Measurements from ENCODE around the gene ZNF322.
A peak's percentile ranks its signal among the peaks of the same experiment; 100 is the strongest.
"Not testable (repeated sequence)": the region's sequence is repeated elsewhere in the genome, so short reads cannot be mapped to it uniquely, and the experiment has no call there.

Gene ZNF322, protein sequence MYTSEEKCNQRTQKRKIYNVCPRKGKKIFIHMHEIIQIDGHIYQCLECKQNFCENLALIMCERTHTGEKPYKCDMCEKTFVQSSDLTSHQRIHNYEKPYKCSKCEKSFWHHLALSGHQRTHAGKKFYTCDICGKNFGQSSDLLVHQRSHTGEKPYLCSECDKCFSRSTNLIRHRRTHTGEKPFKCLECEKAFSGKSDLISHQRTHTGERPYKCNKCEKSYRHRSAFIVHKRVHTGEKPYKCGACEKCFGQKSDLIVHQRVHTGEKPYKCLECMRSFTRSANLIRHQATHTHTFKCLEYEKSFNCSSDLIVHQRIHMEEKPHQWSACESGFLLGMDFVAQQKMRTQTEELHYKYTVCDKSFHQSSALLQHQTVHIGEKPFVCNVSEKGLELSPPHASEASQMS

DNA sequence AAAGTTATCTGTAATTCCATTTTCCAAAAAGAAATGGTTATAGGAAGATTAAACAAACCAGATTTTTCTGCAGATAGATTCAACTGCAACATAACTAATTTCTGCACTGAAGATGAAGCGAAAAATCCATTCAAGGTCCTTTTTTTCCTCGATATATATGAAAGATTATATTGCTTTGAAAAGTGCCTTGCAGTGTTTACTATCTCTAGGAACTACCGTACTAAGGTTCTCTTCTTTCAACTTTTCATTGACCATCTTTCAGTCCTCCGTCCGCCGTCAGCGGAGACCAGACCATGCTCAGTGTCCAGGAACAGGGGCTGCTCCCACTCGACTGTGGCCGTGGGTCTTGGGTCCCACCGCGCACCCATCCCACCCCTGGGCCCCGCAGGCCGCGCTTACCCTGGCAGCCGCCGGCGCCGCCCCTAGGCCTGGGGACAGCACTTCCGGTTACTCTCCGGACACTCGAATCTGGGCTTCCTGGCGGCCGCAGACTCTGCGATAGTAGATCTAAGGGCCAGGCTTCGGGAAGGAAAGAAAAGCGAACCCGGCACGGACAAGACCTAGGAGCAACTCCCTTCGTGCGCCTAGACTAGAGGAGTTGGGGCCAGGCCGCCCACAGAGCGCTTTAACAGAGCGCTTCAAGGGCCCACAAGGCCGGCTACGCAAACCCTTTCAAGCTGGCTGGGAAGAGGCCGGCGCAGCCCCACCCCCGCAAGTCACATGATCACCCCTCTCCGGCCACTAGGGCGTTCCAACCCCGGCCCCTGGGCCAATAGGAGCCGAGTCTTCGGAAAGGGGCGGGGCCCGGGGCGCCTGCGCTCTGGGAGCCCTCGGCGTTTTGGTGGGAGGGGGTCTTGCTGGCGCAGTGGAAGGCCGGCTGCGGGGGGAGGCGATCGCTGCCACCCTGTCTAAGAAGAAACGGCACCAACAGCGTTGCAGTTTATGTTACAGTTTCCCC is at the start of gene ZNF322:
Gene ZNF322, minus strand, starts transcription at position 705 of the 958 bp plus-strand sequence. CDS start 21,193 bp downstream, outside the sequence.
- peak; percentile 93 for DNase-seq (ENCODE audit: low spot score)

DNA sequence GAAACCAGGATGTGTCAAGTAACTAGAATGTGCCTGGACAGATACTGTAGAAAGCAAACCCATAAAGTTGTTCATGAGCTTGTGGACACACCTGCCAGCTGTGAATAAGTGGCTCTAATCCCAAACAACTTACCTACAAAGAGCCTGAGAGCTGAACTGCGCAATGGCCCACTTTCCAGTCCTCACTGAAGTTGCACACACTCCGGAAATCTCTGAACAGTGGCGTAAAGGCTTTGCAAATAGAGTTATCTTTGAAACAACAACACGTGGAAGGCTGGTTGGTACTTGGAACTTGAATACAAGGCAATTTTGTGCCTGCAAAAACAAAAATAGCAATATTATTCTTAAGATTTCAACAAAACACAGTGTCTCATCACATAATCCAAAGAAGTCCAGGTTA is 46.2 kb upstream of the ZNF322 start:
- DNase-seq (ENCODE audit: low spot score): not testable (repeated sequence)

DNA sequence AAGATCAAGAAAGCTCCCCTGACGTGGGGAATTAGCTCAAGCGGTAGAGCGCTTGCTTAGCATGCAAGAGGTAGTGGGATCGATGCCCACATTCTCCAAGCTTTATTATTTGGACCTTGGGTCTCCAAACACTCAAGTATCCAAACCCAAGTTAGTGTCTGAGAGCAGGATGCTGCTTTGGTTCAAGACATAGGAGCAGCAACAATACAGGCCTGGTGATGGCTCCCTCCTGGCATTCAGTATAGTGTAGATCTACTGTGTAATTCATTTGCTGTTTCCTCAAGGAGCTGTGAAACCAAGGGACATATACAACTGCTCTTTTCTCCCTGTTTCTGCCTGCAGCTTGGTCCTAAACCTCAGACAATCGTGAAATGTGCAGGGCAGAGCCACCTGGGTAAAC is 45.8 kb upstream of the ZNF322 start:
- not testable (repeated sequence) for DNase-seq (ENCODE audit: low spot score)

DNA sequence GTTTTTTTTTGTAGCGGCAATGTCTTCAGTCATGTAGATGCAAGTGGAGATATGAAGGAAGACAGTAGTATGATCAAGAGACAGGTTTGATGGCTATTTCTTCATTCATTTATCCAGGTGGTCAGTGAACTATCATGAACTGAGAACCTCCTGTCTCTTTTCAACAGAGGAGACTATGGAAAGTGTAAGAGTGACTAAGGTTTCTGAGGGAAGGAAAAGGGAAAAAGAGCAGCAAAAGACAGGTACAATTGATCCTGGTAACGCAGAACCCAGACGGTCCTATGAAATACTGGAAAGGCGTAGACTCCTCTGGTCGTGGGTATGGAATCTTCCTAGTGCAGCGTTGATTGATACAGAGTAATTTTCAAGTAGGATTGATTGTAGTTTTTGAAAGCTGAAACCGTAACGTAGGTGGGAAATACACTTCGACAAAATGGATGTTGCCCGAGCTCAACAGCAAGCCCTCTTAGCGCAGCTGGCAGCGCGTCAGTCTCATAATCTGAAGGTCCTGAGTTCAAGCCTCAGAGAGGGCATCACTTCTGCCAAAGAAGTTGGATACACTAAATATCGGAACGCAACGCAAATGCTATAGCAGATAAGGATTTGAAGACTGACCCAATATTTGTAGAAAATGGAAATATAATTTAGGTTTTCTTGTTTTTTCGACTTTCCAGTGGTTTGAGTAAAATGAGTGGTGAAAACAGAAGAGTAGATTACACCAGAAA is 41.6 kb upstream of the ZNF322 start:
- DNase-seq (ENCODE audit: low spot score): not testable (repeated sequence)

DNA sequence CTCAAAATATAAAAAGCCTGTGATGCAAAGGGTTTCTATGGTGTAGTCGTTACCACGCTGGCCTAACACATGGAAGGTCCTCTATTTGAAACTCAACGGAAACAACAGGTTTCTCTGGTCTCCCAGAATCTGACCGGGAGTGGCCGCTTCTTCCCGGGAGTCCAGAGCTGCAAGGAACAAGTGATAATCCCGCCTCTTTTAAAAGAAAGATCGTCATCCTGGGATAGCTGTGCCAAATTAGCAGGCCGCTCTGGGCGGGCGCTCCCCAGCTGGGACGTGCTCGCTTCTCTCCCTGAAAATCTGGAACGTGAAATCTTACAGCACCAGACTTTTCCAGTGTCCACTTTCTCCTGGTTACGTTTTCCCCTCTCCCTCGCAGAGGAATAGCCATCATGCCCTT is 38.0 kb upstream of the ZNF322 start:
- not testable (repeated sequence) for DNase-seq (ENCODE audit: low spot score)

DNA sequence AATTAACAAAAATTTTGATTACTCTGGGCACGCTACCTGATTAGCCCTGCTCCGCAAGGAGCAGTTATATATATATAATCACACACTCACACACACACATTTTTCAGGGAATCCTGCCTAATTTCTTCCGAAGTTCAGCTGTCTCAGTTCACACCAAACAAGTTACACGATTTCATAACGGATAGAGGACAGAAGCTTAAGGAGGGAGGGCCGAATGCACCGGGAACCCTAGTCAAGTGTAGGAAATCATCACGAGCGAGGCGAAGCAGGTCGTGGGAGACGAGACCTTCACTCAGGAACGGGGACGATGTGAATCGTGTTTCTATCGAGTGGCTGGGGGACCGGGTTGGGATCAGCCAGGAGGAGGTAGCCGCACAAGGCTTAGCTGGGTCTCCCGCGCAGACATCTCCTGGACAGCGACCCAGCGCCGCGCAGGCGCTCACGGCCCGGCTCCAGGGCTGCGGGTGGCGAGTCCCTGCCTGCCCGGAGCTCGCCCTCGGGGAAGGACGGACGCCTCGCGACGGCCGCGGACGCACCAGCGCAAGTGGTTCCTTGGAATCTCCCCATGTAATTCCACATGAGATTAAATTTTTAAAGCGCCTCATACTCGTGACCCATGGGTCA is 29.9 kb upstream of the ZNF322 start:
- not testable (repeated sequence) for DNase-seq (ENCODE audit: low spot score)

DNA sequence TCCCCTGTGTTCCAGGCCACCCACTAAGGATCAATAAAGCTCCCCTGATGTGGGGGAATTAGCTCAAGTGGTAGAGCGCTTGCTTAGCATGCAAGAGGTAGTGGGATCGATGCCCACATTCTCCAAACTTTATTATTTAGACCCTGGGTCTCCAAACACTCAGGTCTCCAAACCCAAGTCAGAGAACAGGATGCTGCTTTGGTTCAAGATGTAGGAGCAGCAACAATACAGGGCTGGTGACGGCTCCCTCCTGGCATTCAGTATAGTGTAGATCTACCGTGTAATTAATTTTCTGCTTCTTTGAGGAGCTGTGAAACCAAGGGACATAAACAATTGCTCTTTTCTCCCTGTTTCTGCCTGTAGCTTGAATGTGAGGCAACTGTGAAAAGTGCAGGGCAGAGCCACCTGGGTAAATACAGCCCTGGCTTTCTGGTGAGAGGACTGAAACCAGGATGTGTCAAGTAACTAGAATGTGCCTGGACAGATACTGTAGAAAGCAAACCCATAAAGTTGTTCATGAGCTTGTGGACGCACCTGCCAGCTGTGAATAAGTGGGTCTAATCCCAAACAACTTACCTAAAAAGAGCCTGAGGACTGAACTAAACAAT is 23.0 kb upstream of the ZNF322 start:
- DNase-seq (ENCODE audit: low spot score): not testable (repeated sequence)

DNA sequence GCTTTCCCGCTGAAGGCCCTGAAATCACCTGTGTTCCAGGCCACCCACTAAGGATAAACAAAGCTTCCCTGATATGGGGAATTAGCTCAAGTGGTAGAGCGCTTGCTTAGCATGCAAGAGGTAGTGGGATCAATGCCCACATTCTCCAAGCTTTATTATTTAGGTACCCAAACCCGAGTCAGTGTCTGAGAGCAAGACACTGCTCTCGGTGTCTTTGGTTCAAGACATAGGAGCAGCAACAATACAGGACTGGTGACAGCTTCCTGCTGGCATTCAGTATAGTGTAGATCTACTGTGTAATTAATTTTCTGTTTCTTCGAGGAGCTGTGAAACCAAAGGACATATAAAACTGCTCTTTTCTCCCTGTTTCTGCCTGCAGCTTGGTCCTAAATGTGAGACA is 13.7 kb upstream of the ZNF322 start:
- not testable (repeated sequence) for DNase-seq (ENCODE audit: low spot score)

DNA sequence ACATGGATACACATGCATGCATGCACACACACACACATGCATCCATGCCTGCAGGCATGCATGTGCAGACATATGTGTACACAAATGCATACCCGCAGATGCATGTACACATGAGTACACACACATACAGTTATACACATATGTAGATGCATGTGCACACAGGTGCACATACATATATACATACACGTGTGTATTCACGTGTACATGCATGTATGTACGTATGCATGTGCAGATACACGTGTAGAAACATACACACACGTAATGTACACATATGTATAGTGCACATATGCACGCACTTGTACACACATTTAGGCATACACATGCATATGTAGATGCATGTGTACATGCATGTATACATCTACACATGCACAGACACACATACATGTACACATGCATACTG is 11.0 kb upstream of the ZNF322 start:
- not testable (repeated sequence) for DNase-seq (ENCODE audit: low spot score)

DNA sequence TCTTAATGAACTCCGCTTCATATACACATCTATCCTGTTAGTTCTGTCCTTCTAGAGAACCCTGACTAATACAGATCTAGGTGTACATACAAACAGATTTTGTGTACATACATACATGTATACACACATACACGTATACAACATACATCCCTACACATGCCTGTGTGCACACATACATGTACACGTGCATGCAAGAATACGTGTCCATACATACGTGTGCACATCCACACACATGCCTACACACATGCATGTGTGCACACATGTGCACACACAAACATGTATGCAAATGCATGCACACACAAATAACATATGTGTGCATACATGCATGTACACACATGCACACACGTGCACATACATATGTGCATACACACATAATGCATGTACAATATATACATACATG is 10.5 kb upstream of the ZNF322 start:
- DNase-seq (ENCODE audit: low spot score): not testable (repeated sequence)

DNA sequence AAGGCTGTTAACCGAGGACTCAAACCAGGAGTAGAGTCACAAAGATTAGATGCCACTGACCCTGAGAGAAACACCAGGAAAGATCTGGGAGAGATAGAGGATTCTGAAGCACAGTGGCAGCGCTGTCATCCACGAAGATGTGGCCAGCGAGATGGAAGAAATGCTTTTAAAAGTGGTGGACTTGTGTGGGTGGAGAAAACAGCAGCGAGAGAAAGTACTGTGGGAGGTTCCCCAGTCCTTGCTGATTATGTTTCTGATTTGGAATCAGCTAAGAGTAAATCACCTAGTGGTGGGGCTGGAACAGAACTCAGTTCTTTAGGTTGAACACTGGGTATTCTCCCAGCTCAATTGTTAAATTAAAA is 435 bp upstream of the ZNF322 start:
- DNase-seq (ENCODE audit: low spot score): no peak

DNA sequence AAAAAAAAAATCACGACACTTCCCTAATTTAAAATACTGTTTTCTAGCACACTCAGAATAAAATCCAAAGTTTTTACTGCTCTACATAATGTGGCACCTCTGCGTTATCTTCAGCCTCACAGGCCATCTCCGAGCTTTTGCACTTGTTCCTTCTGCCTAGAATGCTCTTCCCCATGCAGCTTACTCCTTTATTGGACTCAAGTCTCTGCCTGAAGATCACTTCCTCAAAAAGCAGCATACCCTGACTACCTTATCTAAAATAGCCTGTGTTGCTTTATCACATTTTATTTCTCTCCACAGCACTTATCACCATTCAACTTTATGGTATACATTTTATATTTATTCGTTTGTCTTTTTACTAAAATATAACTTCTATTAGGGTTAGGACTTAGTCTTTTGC is 2.3 kb downstream of the ZNF322 start:
- DNase-seq (ENCODE audit: low spot score): no peak

DNA sequence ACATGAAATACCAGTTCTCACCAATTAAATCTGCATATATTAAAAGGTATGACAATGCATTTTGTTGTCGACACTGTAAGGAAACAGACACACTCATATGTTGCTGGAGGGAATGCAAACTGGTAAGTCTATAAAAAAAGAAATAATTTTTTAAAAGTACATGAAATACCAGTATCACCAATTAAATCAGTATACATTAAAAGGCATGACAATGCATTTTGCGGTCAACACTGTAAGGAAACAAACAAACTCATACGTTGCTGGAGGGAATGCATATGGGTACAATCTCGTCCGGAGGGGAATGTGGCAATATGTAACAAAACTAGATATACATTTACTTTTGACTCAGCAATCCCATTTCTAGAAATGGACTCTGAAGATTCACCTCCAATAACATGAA is 6.5 kb downstream of the ZNF322 start:
- DNase-seq (ENCODE audit: low spot score): no peak

DNA sequence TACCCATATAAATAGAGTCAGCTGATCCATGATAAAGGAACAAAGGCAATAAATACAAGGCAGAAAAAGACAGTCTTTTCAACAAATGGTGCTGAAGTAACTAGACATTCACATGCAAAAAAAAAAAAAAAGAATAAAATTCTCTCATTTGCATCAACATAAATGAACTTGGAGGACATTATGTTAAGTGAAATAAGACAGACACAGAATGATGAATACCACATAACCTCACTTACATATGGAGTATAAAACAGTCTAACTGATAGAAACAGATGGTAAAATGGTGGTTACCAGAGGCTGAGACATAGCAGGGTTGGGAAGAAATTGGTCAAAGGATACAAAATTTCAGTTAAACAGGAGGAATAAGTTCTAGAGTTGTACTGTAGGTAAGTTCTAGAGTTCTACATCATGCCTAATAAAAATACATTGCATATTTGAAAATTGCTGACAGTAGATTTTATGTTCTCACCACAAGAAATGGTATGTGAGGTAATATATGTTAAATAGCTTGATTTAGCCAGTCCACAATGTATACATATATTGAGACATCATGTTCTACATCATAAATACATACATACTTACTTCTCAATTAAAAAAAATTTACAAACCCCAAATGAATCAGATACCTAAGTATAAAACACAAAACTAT is 8.3 kb downstream of the ZNF322 start:
- DNase-seq (ENCODE audit: low spot score): no peak

DNA sequence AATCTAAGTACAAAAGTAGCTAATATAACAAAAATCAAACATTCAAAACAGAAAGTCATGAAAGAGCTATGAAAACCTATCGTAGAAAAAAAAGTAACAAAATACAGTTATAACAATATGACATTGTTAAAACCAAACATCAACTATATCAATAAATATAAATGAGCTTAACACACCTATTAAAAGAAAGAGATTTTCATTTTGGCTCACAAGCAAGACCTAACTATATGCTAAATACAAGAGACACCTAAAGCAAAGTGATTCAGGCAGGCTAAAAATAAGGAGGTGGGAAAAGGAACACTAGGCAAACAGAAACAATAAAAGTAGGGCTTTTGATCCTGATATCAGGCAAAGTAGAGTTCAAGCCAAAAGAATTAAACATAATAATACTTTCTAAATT is 13.5 kb downstream of the ZNF322 start:
- no peak for DNase-seq (ENCODE audit: low spot score)

DNA sequence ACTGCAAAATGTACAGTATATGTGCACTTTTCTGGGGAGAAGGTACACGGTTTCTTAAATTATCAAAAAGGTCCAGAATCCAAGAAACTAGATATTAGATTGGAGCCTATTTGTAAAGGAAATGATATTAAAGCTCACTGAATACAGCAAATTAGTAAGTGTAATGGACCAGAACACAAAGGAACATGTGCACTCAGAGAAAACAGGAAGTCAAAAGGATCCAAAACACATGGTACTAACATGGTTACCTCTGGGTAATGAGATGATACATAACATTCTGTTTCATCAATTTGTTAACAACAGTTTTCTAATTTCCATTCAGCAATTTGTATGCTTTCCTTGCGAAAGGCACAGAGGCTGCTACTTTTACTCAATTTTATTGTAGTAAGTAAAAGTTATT is 18.7 kb downstream of the ZNF322 start:
- DNase-seq (ENCODE audit: low spot score): no peak

DNA sequence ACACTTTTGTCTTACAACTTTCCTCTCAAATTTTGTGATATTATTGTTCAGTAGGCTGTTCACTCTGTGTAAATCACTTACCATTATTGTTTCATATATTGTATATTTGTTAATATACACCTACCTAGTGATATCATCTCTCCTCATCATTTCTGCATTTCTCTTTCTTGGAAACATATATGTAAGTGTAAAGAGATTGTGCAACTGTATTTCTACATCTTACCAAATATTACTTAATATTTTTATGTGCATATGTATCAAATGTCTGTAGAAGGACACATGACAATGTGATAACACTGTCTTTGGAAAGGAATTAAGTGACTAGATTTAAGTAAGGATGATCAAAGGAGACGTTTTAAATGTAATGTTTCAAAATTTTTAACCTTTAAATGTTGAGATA is 30.2 kb downstream of the ZNF322 start:
- no peak for DNase-seq (ENCODE audit: low spot score)

DNA sequence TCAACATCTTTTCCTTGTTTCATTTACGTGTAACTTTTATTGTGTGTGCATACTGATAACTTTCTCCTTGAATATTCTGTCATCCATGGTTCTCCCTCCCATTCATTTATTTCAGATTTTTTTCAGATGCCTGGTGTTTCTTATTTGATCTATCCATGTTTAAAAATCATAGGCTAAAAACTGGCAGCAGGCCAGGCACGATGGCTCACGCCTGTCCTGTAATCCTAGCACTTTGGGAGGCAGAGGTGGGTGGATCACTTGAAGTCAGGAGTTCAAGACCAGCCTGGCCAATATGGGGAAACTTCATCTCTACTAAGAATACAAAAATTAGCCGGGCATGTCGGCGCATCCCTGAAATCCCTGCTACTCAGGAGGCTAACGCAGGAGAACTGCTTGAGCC is 31.7 kb downstream of the ZNF322 start:
- DNase-seq (ENCODE audit: low spot score): no peak

DNA sequence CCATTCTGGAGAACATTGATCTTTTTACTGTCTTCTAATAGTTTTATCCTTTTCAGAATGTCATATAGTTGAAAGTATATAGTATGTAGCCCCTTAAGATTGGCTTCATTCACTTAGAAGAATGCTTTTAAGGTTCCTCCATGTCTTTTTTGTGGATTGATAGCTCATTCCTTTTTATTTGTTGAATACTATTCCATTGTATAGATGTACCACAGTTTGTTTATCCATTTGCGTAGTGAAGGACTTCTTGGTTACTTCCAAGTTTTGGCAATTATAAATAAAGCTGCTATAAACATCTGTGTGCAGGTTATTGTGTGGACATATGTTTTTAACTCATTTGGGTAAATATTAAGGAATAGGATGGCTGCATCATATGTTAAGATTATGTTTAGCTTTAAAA is 35.0 kb downstream of the ZNF322 start:
- DNase-seq (ENCODE audit: low spot score): no peak

DNA sequence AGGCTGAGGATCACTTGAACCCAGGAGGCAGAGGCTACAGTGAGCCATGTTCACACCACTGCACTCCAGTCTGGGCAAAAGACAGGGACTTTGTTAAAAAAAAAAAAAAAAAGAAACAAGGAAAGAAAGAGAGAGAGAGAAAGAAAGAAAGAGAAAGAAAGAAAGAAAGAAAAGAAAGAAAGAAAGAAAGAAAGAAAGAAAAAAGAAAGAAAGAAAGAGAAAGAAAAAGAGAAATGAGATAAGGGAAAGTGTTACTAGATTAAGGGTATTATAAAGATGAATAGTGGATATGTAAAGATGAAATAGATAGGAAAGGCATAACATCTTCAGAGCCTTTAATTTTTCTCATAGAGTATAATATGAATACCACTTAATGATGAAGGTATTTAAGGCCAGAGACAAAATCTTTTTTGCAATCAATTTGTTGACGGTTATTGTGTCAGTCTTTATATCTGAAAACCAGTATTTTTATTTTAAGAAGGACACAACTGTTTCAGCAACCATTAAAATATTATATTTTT is 36.1 kb downstream of the ZNF322 start:
- DNase-seq (ENCODE audit: low spot score): no peak

All from activated CD4-positive, alpha-beta T cell treated with anti-CD3 and anti-CD28 coated beads, Interleukin-2, Interleukin-4, amounts not matched to agents 100 ng/mL and 50 ng/mL, durations not matched to agents 16 hours and 8 hours (primary cell).